ENCODE data around the gene AKAP5. TPM values are rescaled to one million over a fixed set of nuclear protein-coding genes. Genes with fewer than 3 reads are reported as not detected.

AKAP5 gene
- total and polyA plus RNA-seq, 2 experiments from 2014 or later = 0.08 to 0.22 TPM

GRCh38 chr14:64467101-64467500, 1.8 kb downstream of the AKAP5 start:
- 95 to 99% methylated on average over 3 of the region's 3 CpGs for WGBS, 2 experiments (ENCODE audit: low coverage in 1 of 2, low lambda C conversion rate in 2 of 2, missing lambda C conversion rate in 2 of 2)
- H3K4me2 ChIP-seq (ENCODE audit: unreplicated experiment) = no peak overlapping the region
- H3K9ac ChIP-seq = no peak overlapping the region
- no peak overlapping the region for H3K27ac ChIP-seq
- TF ChIP-seq EZH2phosphoT487 (IDR thresholded peaks at IDR 0.05; ENCODE audit: insufficient read depth, low read depth) (no peak), EZH2 (IDR thresholded peaks at IDR 0.05; ENCODE audit: insufficient read depth, poor library complexity, severe bottlenecking) (no peak)
- H3K9me2 ChIP-seq (ENCODE audit: insufficient read depth) = no peaks in the 10 kb centered on the region
- in situ Hi-C loops (cut with MboI) = no loop called here
- DNase-seq = no peak
- H3K27me3 ChIP-seq (replicated peaks; ENCODE audit: insufficient read depth) = no peaks in the 10 kb centered on the region
- no peaks in the 10 kb centered on the region for H3K36me3 ChIP-seq (ENCODE audit: low read depth)
- peaks cover 20% of the 10 kb centered on the region; the same call in 1 of the 2 replicates for H3F3A ChIP-seq (ENCODE audit: insufficient read depth)
- H3K4me1 ChIP-seq (ENCODE audit: insufficient read depth) = no peaks in the 10 kb centered on the region
- H4K20me1 ChIP-seq (ENCODE audit: insufficient read depth) = no peaks in the 10 kb centered on the region
- H2AFZ ChIP-seq = no peak overlapping the region
- no peaks in the 10 kb centered on the region for H3K79me2 ChIP-seq (ENCODE audit: insufficient read depth)
- H3K9me3 ChIP-seq (ENCODE audit: low read depth) = no peaks in the 10 kb centered on the region
- H3K4me3 ChIP-seq = no peak overlapping the region

DNA sequence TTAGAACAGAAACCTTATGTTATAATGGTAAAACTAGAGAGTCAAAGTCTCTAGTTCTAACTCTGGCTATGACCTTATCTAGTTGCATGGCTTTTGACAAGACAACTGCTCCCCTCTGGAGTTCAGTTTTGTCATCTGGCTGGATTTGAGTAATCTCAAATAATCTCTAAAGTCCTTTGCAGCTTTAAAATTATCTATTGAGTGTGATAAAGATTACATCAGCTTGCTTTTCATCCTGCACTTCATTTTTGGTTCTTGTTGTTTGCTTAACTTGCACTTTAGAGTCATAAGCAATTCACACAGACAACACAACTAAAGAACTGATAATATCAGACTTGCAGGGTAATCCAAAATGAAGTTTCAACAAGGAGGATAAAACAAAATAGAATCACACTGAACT, 2.3 kb downstream of the AKAP5 start:
- H3K9ac ChIP-seq = no peak overlapping the region
- no peaks in the 10 kb centered on the region for H4K20me1 ChIP-seq (ENCODE audit: insufficient read depth)
- no peaks in the 10 kb centered on the region for H3K9me2 ChIP-seq (ENCODE audit: insufficient read depth)
- no peak overlapping the region for H3K4me2 ChIP-seq (ENCODE audit: unreplicated experiment)
- no peaks in the 10 kb centered on the region for H3K4me1 ChIP-seq (ENCODE audit: insufficient read depth)
- H3F3A ChIP-seq (ENCODE audit: insufficient read depth) = peaks cover 20% of the 10 kb centered on the region; the same call in 1 of the 2 replicates
- H3K27ac ChIP-seq = no peak overlapping the region
- H3K9me3 ChIP-seq (ENCODE audit: low read depth) = no peaks in the 10 kb centered on the region
- no peak for TF ChIP-seq EZH2phosphoT487 (IDR thresholded peaks at IDR 0.05; ENCODE audit: insufficient read depth, low read depth)
- TF ChIP-seq EZH2 (IDR thresholded peaks at IDR 0.05; ENCODE audit: insufficient read depth, poor library complexity, severe bottlenecking) = no peak
- H3K4me3 ChIP-seq = no peak overlapping the region
- no peak overlapping the region for H2AFZ ChIP-seq
- no peak for DNase-seq
- in situ Hi-C loops (cut with MboI) = no loop called here
- H3K79me2 ChIP-seq (ENCODE audit: insufficient read depth) = no peaks in the 10 kb centered on the region
- H3K27me3 ChIP-seq (replicated peaks; ENCODE audit: insufficient read depth) = no peaks in the 10 kb centered on the region
- no peaks in the 10 kb centered on the region for H3K36me3 ChIP-seq (ENCODE audit: low read depth)

- H3K4me1 ChIP-seq (ENCODE audit: insufficient read depth) = no peaks in the 10 kb centered on the region
- no peak overlapping the region for H3K27ac ChIP-seq
- H3K4me3 ChIP-seq = no peak overlapping the region
- in situ Hi-C loops (cut with MboI) = no loop called here
- H3K4me2 ChIP-seq (ENCODE audit: unreplicated experiment) = no peak overlapping the region
- H3K9me3 ChIP-seq (ENCODE audit: low read depth) = no peaks in the 10 kb centered on the region
- no peaks in the 10 kb centered on the region for H4K20me1 ChIP-seq (ENCODE audit: insufficient read depth)
- H3K9ac ChIP-seq = no peak overlapping the region
- no peaks in the 10 kb centered on the region for H3K27me3 ChIP-seq (replicated peaks; ENCODE audit: insufficient read depth)
- H3F3A ChIP-seq (ENCODE audit: insufficient read depth) = peaks cover 20% of the 10 kb centered on the region; the same call in 1 of the 2 replicates
- no peak for DNase-seq
- TF ChIP-seq EZH2phosphoT487 (IDR thresholded peaks at IDR 0.05; ENCODE audit: insufficient read depth, low read depth) (no peak), EZH2 (IDR thresholded peaks at IDR 0.05; ENCODE audit: insufficient read depth, poor library complexity, severe bottlenecking) (no peak)
- no peaks in the 10 kb centered on the region for H3K36me3 ChIP-seq (ENCODE audit: low read depth)
- no peak overlapping the region for H2AFZ ChIP-seq
- H3K79me2 ChIP-seq (ENCODE audit: insufficient read depth) = no peaks in the 10 kb centered on the region
- 81 to 88% methylated on average over 3 of the region's 3 CpGs for WGBS, 2 experiments (ENCODE audit: low coverage in 1 of 2, low lambda C conversion rate in 2 of 2, missing lambda C conversion rate in 2 of 2)
- H3K9me2 ChIP-seq (ENCODE audit: insufficient read depth) = no peaks in the 10 kb centered on the region
These were observed 3.2 kb downstream of the AKAP5 start for GRCh38 chr14:64468451-64468850.

DNA sequence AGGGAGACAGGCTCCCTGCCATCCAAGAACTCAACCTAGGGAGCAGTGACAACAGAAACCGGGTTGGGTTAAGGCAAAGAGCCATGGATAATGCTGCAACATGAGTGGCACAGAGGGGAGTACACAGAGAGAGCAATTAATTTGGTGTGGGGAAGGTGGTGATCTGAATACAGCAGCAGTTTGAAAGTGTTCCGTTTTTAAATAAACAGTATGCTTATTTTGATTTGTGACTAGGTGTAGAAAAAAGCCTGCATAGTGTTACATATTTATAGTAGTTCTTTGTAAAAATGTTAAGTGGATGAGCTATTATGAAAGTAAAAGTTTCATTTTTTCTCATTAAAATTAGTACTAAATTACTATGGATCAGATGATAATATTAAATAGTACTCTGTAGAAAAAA, 8.7 kb downstream of the AKAP5 start:
- Histone ChIP-seq H3F3A (ENCODE audit: insufficient read depth) (no peaks in the 10 kb centered on the region), H3K4me2 (ENCODE audit: unreplicated experiment) (no peak overlapping the region), H2AFZ (no peak overlapping the region), H3K9me3 (ENCODE audit: low read depth) (no peaks in the 10 kb centered on the region), H3K9me2 (ENCODE audit: insufficient read depth) (no peaks in the 10 kb centered on the region), H3K36me3 (ENCODE audit: low read depth) (no peaks in the 10 kb centered on the region), H3K4me1 (ENCODE audit: insufficient read depth) (no peaks in the 10 kb centered on the region), H3K4me3 (no peak overlapping the region), H3K9ac (no peak overlapping the region), H3K27ac (no peak overlapping the region), H3K79me2 (ENCODE audit: insufficient read depth) (no peaks in the 10 kb centered on the region), H4K20me1 (ENCODE audit: insufficient read depth) (no peaks in the 10 kb centered on the region), H3K27me3 (replicated peaks; ENCODE audit: insufficient read depth) (no peaks in the 10 kb centered on the region)
- no peak for TF ChIP-seq EZH2 (IDR thresholded peaks at IDR 0.05; ENCODE audit: insufficient read depth, poor library complexity, severe bottlenecking)
- no peak for TF ChIP-seq EZH2phosphoT487 (IDR thresholded peaks at IDR 0.05; ENCODE audit: insufficient read depth, low read depth)
- WGBS, 2 experiments (ENCODE audit: low coverage in 1 of 2, low lambda C conversion rate in 2 of 2, missing lambda C conversion rate in 2 of 2) = 31 to 38% methylated on average over 2 of the region's 2 CpGs
- DNase-seq = no peak
- in situ Hi-C loops (cut with MboI) = loop anchor here (10.0 kb wide), 1 partner anchor 129 kb away; no protein-coding TSS in a partner anchor

DNA sequence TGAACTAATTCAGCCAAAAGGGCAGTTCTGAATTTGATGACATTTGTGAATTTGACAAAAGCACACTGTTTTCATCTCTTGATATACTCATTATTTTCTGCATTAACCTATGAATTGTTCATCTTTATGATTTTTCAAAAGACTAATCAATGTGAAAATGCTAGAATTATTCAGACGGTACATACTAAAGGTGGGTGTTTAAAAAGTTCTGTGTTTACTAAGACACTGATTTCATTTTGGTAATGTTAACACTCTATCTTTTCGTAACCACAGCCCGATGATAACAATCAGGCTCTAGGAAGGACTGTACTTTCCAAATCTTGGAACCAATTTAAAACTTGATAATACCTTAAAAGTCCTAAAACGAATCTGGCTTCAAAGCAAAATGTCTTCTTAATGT, 9.4 kb downstream of the AKAP5 start:
- H3K27ac ChIP-seq = no peak overlapping the region
- in situ Hi-C loops (cut with MboI) = loop anchor here (10.0 kb wide), 1 partner anchor 130 kb away; no protein-coding TSS in a partner anchor
- WGBS, 2 experiments (ENCODE audit: low coverage in 1 of 2, low lambda C conversion rate in 2 of 2, missing lambda C conversion rate in 2 of 2) = 90 to 93% methylated on average over 4 of the region's 4 CpGs

More for the DNA sequence above, 9.4 kb downstream of the AKAP5 start:
- no peak for DNase-seq
- no peaks in the 10 kb centered on the region for H3K4me1 ChIP-seq (ENCODE audit: insufficient read depth)
- H4K20me1 ChIP-seq (ENCODE audit: insufficient read depth) = no peaks in the 10 kb centered on the region
- no peak overlapping the region for H3K4me2 ChIP-seq (ENCODE audit: unreplicated experiment)
- H3F3A ChIP-seq (ENCODE audit: insufficient read depth) = no peaks in the 10 kb centered on the region
- H3K9me3 ChIP-seq (ENCODE audit: low read depth) = no peaks in the 10 kb centered on the region
- H3K4me3 ChIP-seq = no peak overlapping the region
- H3K36me3 ChIP-seq (ENCODE audit: low read depth) = no peaks in the 10 kb centered on the region
- TF ChIP-seq EZH2phosphoT487 (IDR thresholded peaks at IDR 0.05; ENCODE audit: insufficient read depth, low read depth) = no peak
- no peak for TF ChIP-seq EZH2 (IDR thresholded peaks at IDR 0.05; ENCODE audit: insufficient read depth, poor library complexity, severe bottlenecking)
- H3K27me3 ChIP-seq (replicated peaks; ENCODE audit: insufficient read depth) = no peaks in the 10 kb centered on the region
- H3K9ac ChIP-seq = no peak overlapping the region
- no peak overlapping the region for H2AFZ ChIP-seq
- H3K79me2 ChIP-seq (ENCODE audit: insufficient read depth) = no peaks in the 10 kb centered on the region
- H3K9me2 ChIP-seq (ENCODE audit: insufficient read depth) = no peaks in the 10 kb centered on the region
